ENCODE measurements around the gene BDNF. TPM values are rescaled to one million over a fixed set of nuclear protein-coding genes. Genes with fewer than 3 reads are reported as not detected.

BDNF gene
- total and polyA plus RNA-seq, 2 experiments from 2014 or later = 4.9 to 9.0 TPM

- no peak for DNase-seq (ENCODE audit: low spot score)
- no peaks in the 10 kb centered on the region for H3K79me2 ChIP-seq
- no peak overlapping the region for H3K4me3 ChIP-seq
- 83% methylated on average over 4 of the region's 4 CpGs for WGBS (ENCODE audit: low lambda C conversion rate, missing lambda C conversion rate)
- H3K4me2 ChIP-seq = no peak overlapping the region
- no peaks in the 10 kb centered on the region for H3K27me3 ChIP-seq
- no peak overlapping the region for H3K27ac ChIP-seq
- H4K20me1 ChIP-seq (ENCODE audit: insufficient read depth, poor library complexity, severe bottlenecking) = no peaks in the 10 kb centered on the region
- TF ChIP-seq EZH2 (IDR thresholded peaks at IDR 0.05; ENCODE audit: borderline replicate concordance) (no peak), EZH2phosphoT487 (IDR thresholded peaks at IDR 0.05; ENCODE audit: low read depth, severe bottlenecking, unreplicated experiment) (no peak), CTCF (IDR thresholded peaks at IDR 0.05; ENCODE audit: poor library complexity) (no peak)
- no peaks in the 10 kb centered on the region for H3K9me2 ChIP-seq (replicated peaks; ENCODE audit: insufficient read depth)
- H2AFZ ChIP-seq = no peak overlapping the region
- no peaks in the 10 kb centered on the region for H3K4me1 ChIP-seq (ENCODE audit: insufficient read depth)
- H3K9me3 ChIP-seq (ENCODE audit: low read depth) = no peaks in the 10 kb centered on the region
- H3K36me3 ChIP-seq (replicated peaks; ENCODE audit: insufficient read depth, low read depth) = no peaks in the 10 kb centered on the region
Observed at GRCh38 chr11:27650988-27651387, 49.3 kb downstream of the BDNF start.

GRCh38 chr11:27649800-27650199, 50.5 kb downstream of the BDNF start:
- no peaks in the 10 kb centered on the region for H3K4me1 ChIP-seq (ENCODE audit: insufficient read depth)
- H3K9me2 ChIP-seq (replicated peaks; ENCODE audit: insufficient read depth) = no peaks in the 10 kb centered on the region
- no peak overlapping the region for H2AFZ ChIP-seq
- no peak overlapping the region for H3K4me2 ChIP-seq
- no peaks in the 10 kb centered on the region for H3K27me3 ChIP-seq
- 71% methylated on average over 2 of the region's 2 CpGs for WGBS (ENCODE audit: low lambda C conversion rate, missing lambda C conversion rate)
- no peak overlapping the region for H3K4me3 ChIP-seq
- no peak overlapping the region for H3K27ac ChIP-seq
- TF ChIP-seq EZH2 (IDR thresholded peaks at IDR 0.05; ENCODE audit: borderline replicate concordance) (no peak), EZH2phosphoT487 (IDR thresholded peaks at IDR 0.05; ENCODE audit: low read depth, severe bottlenecking, unreplicated experiment) (no peak), CTCF (IDR thresholded peaks at IDR 0.05; ENCODE audit: poor library complexity) (no peak)
- no peaks in the 10 kb centered on the region for H3K9me3 ChIP-seq (ENCODE audit: low read depth)
- no peak for DNase-seq (ENCODE audit: low spot score)
- H4K20me1 ChIP-seq (ENCODE audit: insufficient read depth, poor library complexity, severe bottlenecking) = no peaks in the 10 kb centered on the region
- H3K79me2 ChIP-seq = no peaks in the 10 kb centered on the region
- H3K36me3 ChIP-seq (replicated peaks; ENCODE audit: insufficient read depth, low read depth) = no peaks in the 10 kb centered on the region

DNA sequence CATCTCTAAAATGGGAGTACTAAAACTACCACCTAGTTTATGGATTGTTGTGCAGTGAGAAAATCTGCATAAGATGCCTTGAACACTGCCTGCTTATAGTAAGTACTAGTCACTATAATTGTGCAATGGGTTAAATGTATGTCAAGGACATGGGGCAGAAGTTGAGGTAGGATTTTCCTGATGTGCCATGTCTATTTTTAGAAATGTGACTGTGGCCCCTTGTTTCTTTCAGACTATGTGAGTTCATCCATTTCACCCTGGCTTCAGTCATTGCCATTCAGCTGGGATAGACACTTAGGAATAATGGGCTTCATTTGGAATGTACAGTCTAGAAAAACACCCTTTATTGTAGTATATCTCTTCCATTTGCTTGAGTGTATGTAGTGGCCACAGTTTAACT, 51.4 kb downstream of the BDNF start:
- Histone ChIP-seq H3K4me3 (no peak overlapping the region), H4K20me1 (ENCODE audit: insufficient read depth, poor library complexity, severe bottlenecking) (no peaks in the 10 kb centered on the region), H3K79me2 (no peaks in the 10 kb centered on the region), H3K27ac (no peak overlapping the region), H3K9me2 (replicated peaks; ENCODE audit: insufficient read depth) (no peaks in the 10 kb centered on the region), H3K36me3 (replicated peaks; ENCODE audit: insufficient read depth, low read depth) (no peaks in the 10 kb centered on the region), H3K27me3 (no peaks in the 10 kb centered on the region), H3K4me1 (ENCODE audit: insufficient read depth) (no peaks in the 10 kb centered on the region), H2AFZ (no peak overlapping the region), H3K9me3 (ENCODE audit: low read depth) (no peaks in the 10 kb centered on the region), H3K4me2 (no peak overlapping the region)
- TF ChIP-seq EZH2 (IDR thresholded peaks at IDR 0.05; ENCODE audit: borderline replicate concordance) = no peak
- TF ChIP-seq EZH2phosphoT487 (IDR thresholded peaks at IDR 0.05; ENCODE audit: low read depth, severe bottlenecking, unreplicated experiment) = no peak
- TF ChIP-seq CTCF (IDR thresholded peaks at IDR 0.05; ENCODE audit: poor library complexity) = no peak
- DNase-seq (ENCODE audit: low spot score) = no peak

Measured in hepatocyte (in vitro differentiated cells).